Kidney (tissue), 14 donors: ENCODE data around the gene EGR1. TPM values are rescaled to one million over a fixed set of nuclear protein-coding genes. Genes with fewer than 3 reads are reported as not detected.
"Not testable (repeated sequence)": the region's sequence is repeated elsewhere in the genome, so short reads cannot be mapped to it uniquely, and the experiment has no call there.

ENCODE experiments used
- DNase-seq, 5 donors: peaks; one replicate each; pipeline ENCODE4 v3.0.0-alpha.2; 2013 to 2020
- FAIRE-seq: peaks from 2 replicates; lab custom pipeline; 2012; peaks lifted over from hg19 to GRCh38; lab: Jason Lieb, UNC
- H3K27ac ChIP-seq, 2 donors: one replicate each; pipeline ENCODE4 v1.7.0; 2013; ENCODE audit warnings: low read depth in 2 of 2, low read length in 2 of 2, inconsistent platforms in 1 of 2
- H3K27me3 ChIP-seq: one replicate; pipeline ENCODE4 v1.7.1; 2013; ENCODE audit warnings: low read length, inconsistent platforms; ENCODE audit not compliant: control insufficient read depth, insufficient read depth
- H3K36me3 ChIP-seq, 3 donors: one replicate each; pipeline versions ENCODE4 v1.7.0 to v1.7.1; 2013; ENCODE audit warnings: low read length in 3 of 3, control low read depth in 1 of 3, inconsistent platforms in 1 of 3; ENCODE audit not compliant: insufficient read depth in 3 of 3, control insufficient read depth in 2 of 3
- H3K4me1 ChIP-seq, 3 donors: one replicate each; pipeline versions ENCODE4 v1.7.0 to v1.7.1; 2013; ENCODE audit warnings: low read length in 3 of 3, inconsistent platforms in 1 of 3, low read depth in 1 of 3; ENCODE audit not compliant: control insufficient read depth in 2 of 3, insufficient read depth in 2 of 3
- H3K4me3 ChIP-seq, 3 donors: one replicate each; pipeline versions ENCODE4 v1.7.0 to v1.8.1; 2013; ENCODE audit warnings: low read length in 3 of 3, control low read depth in 1 of 3, inconsistent platforms in 1 of 3
- H3K9ac ChIP-seq, 3 donors: one replicate each; pipeline versions ENCODE4 v1.7.0 to v1.7.1; 2013; ENCODE audit warnings: low read length in 3 of 3, control low read depth in 1 of 3, inconsistent platforms in 1 of 3
- H3K9me3 ChIP-seq, 3 donors: one replicate each; pipeline versions ENCODE4 v1.7.0 to v1.7.1; 2013; ENCODE audit warnings: low read length in 3 of 3, control low read depth in 1 of 3, inconsistent platforms in 1 of 3; ENCODE audit not compliant: control insufficient read depth in 2 of 3, insufficient read depth in 1 of 3
- CTCF ChIP-seq: IDR thresholded peaks from 3 replicates; pipeline ENCODE4 v1.5.1; 2012; ENCODE audit warnings: mild to moderate bottlenecking, moderate library complexity, borderline replicate concordance; ENCODE audit not compliant: insufficient read depth; ENCODE audit errors: extremely low read depth
- intact Hi-C: fragments of 100-400 bp; cut with DNase I; formaldehyde crosslinking; loops from one replicate; pipeline ENCODE4 v1.11.1; 2022
- polyA plus RNA-seq: library from polyadenylated mRNA; stranded (reverse); fragments of 350-450 nt; fragmentation: Illumina TruSeq; extraction: RNeasy Lipid Tissue Mini Kit (QIAGEN cat#74804); gene quantifications from one replicate; pipeline ENCODE4 v1.2.3, GENCODE V29; 2014; ENCODE audit warnings: low read depth, low replicate concordance; ENCODE audit not compliant: insufficient read depth
- total RNA-seq: library from RNA; stranded (reverse); fragmentation: NEBNext Ultra II Directional; extraction: Animal tissue kit (Norgen Biotek cat#: 25700); gene quantifications from one replicate; pipeline ENCODE4 v1.2.1, GENCODE V29; 2021
- donor health status: control.
- donor health status: control.
- donor health status: control.
- donor health status: control.
- donor health status: control.
- donor health status: DM: yes; HTN: yes; CAD: no.
- donor health status: Normal renal cell carcinoma (clear cell type).

The EGR1 gene
- total and polyA plus RNA-seq, 2 donors from 2014 or later = 65.8 to 68.6 TPM

- Histone ChIP-seq H3K4me1 (no peaks in the 10 kb centered on the region), H3K9ac (no peak overlapping the region), H3K4me3 (no peak overlapping the region), H3K27me3 (no peaks in the 10 kb centered on the region), H3K36me3 (peaks cover 0 to 9% (median 6%) of the 10 kb centered on the region in 3 donors), H3K27ac (no peak overlapping the region), H3K9me3 (no peaks in the 10 kb centered on the region)
- no peak for FAIRE-seq
- peak; percentile 76 for TF ChIP-seq CTCF
- intact Hi-C loops = loop anchor here (5.0 kb wide), 1 partner anchor 51 kb away; no protein-coding TSS in a partner anchor
- DNase-seq = peak in 3 of 5 donors; percentile 41 to 80 (median 75)
Observed at GRCh38 chr5:138503487-138504270, 38.4 kb downstream of the EGR1 start.

GRCh38 chr5:138504799-138505198 is 39.5 kb downstream of the EGR1 start:
- Histone ChIP-seq H3K36me3 (peaks cover 0 to 17% (median 6%) of the 10 kb centered on the region in 3 donors), H3K9ac (no peak overlapping the region), H3K9me3 (no peaks in the 10 kb centered on the region), H3K4me3 (no peak overlapping the region), H3K27ac (no peak overlapping the region), H3K27me3 (no peaks in the 10 kb centered on the region), H3K4me1 (no peaks in the 10 kb centered on the region)
- intact Hi-C loops = loop anchor here (5.0 kb wide), 1 partner anchor 52 kb away; no protein-coding TSS in a partner anchor
- no peak for FAIRE-seq
- DNase-seq = peak in 1 of 5 donors; percentile 1
- no peak for TF ChIP-seq CTCF

GRCh38 chr5:138506370-138507306 is 41.4 kb downstream of the EGR1 start:
- FAIRE-seq = no peak
- Histone ChIP-seq H3K4me3 (no peak overlapping the region), H3K36me3 (peaks cover 0 to 30% (median 11%) of the 10 kb centered on the region in 3 donors), H3K4me1 (no peaks in the 10 kb centered on the region), H3K9me3 (no peaks in the 10 kb centered on the region), H3K27ac (no peak overlapping the region), H3K27me3 (no peaks in the 10 kb centered on the region), H3K9ac (no peak overlapping the region)
- intact Hi-C loops = no loop called here
- TF ChIP-seq CTCF = no peak
- DNase-seq = no peak

GRCh38 chr5:138507485-138507884 is 42.2 kb downstream of the EGR1 start:
- H3K4me3 ChIP-seq, FAIRE-seq, H3K9me3 ChIP-seq, DNase-seq, H3K4me1 ChIP-seq, H3K27ac ChIP-seq, H3K9ac ChIP-seq, H3K27me3 ChIP-seq, intact Hi-C loops: not testable (repeated sequence)
- H3K36me3 ChIP-seq = peaks cover 0 to 32% (median 11%) of the 10 kb centered on the region in 3 donors
